H1 (cell line): ENCODE data around the gene HMCN1. TPM values are rescaled to one million over a fixed set of nuclear protein-coding genes. Genes with fewer than 3 reads are reported as not detected.

ENCODE experiments used
- BRCA1 ChIP-seq: IDR thresholded peaks from 2 replicates; pipeline ENCODE4 v1.6.1; 2012; ENCODE audit warnings: low read depth, low read length, improper control_type of control experiment
- CBX5 ChIP-seq: fragments of 300-800, 300-1000 bp; sonication (generic); IDR thresholded peaks from 2 replicates; pipeline ENCODE4 v1.7.1; 2016; ENCODE audit warnings: antibody characterized with exemption, low read length, low read depth
- CBX8 ChIP-seq: fragments of 300-800, 300-1000 bp; sonication (generic); IDR thresholded peaks from 2 replicates; pipeline ENCODE4 v1.7.1; 2016; ENCODE audit warnings: low read depth, low read length, borderline replicate concordance
- CHD7 ChIP-seq: fragments of 300-600 bp; sonication (generic); IDR thresholded peaks from 2 replicates; pipeline ENCODE4 v1.7.1; 2012; ENCODE audit warnings: low read length, moderate library complexity, mild to moderate bottlenecking, inconsistent platforms; ENCODE audit not compliant: insufficient replicate concordance
- GTF2F1 ChIP-seq: IDR thresholded peaks from 2 replicates; pipeline ENCODE4 v1.6.1; 2012; ENCODE audit warnings: low read depth, low read length, improper control_type of control experiment, borderline replicate concordance
- HDAC2 ChIP-seq, 2 experiments: fragments of 300-600 bp in 1 of 2; sonication (generic) in 1 of 2; IDR thresholded peaks; 2 replicates each; pipeline ENCODE4 v1.6.1; 2011 to 2012; ENCODE audit warnings: low read depth in 2 of 2, low read length in 2 of 2, mild to moderate bottlenecking in 2 of 2, moderate library complexity in 2 of 2, borderline replicate concordance in 1 of 2, inconsistent platforms in 1 of 2
- HDAC6 ChIP-seq: IDR thresholded peaks from one replicate; pipeline ENCODE4 v1.7.1; 2012; ENCODE audit warnings: low read depth, mild to moderate bottlenecking, inconsistent platforms, low read length, moderate library complexity
- KDM1A ChIP-seq: fragments of 200-600, 300-600 bp; sonication (generic); IDR thresholded peaks from 2 replicates; pipeline ENCODE4 v1.7.1; 2016; ENCODE audit warnings: mild to moderate bottlenecking, low read length, borderline replicate concordance
- PHF8 ChIP-seq: fragments of 200-600 bp; sonication (generic); conservative IDR thresholded peaks from 2 replicates; pipeline ENCODE4 v1.7.1; 2012; ENCODE audit warnings: low read depth, mild to moderate bottlenecking, inconsistent platforms, low read length, moderate library complexity
- SP4 ChIP-seq: IDR thresholded peaks from 2 replicates; pipeline ENCODE4 v1.6.1; 2012; ENCODE audit warnings: low read length, inconsistent platforms
- YY1 ChIP-seq: IDR thresholded peaks from 2 replicates; pipeline ENCODE4 v1.6.1; 2011; ENCODE audit warnings: low read depth, mild to moderate bottlenecking, low read length
- polyA plus RNA-seq, 7 experiments: library from polyadenylated mRNA; depleted of rRNA in 3 of 7; stranded (reverse) in 5 of 7; unstranded in 2 of 7; fragments of >200 nt in 5 of 7; fragments of 200-250 nt in 2 of 7; gene quantifications; 1 replicate in 5 of 7; 2 replicates in 1 of 7; 4 replicates in 1 of 7; pipeline versions ENCODE4 v1.2.1 to v1.2.3, GENCODE V29; 2011 to 2013; ENCODE audit warnings: missing spikeins in 2 of 7, mixed read lengths in 2 of 7
- total RNA-seq: library from RNA; stranded (reverse); fragmentation: NEBNext Ultra II Directional; extraction: Animal tissue kit (Norgen Biotek cat#: 25700); gene quantifications from 2 replicates; pipeline ENCODE4 v1.2.1, GENCODE V29; 2021

Gene HMCN1
- total and polyA plus RNA-seq, 2 of the 8 experiments (the other 6 are each of a cell fraction or from before 2014, with no cell fraction given): 13.8 to 14.6 TPM

GRCh38 chr1:186194107-186194756 is 460.0 kb downstream of the HMCN1 start (continued):
- TF ChIP-seq CHD7 (no peak), HDAC6 (no peak), CBX5 (no peak), BRCA1 (no peak), YY1 (no peak), GTF2F1 (no peak), HDAC2 (IDR thresholded peaks at IDR 0.05; ENCODE audit: borderline replicate concordance in 1 of 2, low read depth in 2 of 2, low read length in 2 of 2) (no peak), SP4 (no peak), PHF8 (no peak), CBX8 (no peak), KDM1A (no peak)
